Skeletal muscle tissue (tissue), 4 donors: ENCODE data around the gene SPATC1L. TPM values are rescaled to one million over a fixed set of nuclear protein-coding genes. Genes with fewer than 3 reads are reported as not detected.
A peak's percentile ranks its signal among the peaks of the same experiment; 100 is the strongest.

Experiments
- H3K27ac ChIP-seq: one replicate; pipeline ENCODE4 v1.7.0; 2013; ENCODE audit warnings: mild to moderate bottlenecking, low read depth, low read length, inconsistent platforms
- H3K27me3 ChIP-seq, 3 donors: one replicate each; pipeline ENCODE4 v1.7.0; 2013; ENCODE audit warnings: low read length in 3 of 3; ENCODE audit not compliant: control insufficient read depth in 3 of 3, insufficient read depth in 3 of 3
- H3K36me3 ChIP-seq, 3 donors: one replicate each; pipeline ENCODE4 v1.7.0; 2013; ENCODE audit warnings: low read length in 3 of 3; ENCODE audit not compliant: control insufficient read depth in 3 of 3, insufficient read depth in 3 of 3
- H3K4me1 ChIP-seq, 3 donors: one replicate each; pipeline ENCODE4 v1.7.0; 2013; ENCODE audit warnings: low read length in 3 of 3, mild to moderate bottlenecking in 3 of 3; ENCODE audit not compliant: control insufficient read depth in 3 of 3, insufficient read depth in 3 of 3
- H3K4me3 ChIP-seq, 3 donors: one replicate each; pipeline ENCODE4 v1.7.0; 2013; ENCODE audit warnings: low read length in 3 of 3
- H3K9ac ChIP-seq, 3 donors: one replicate each; pipeline ENCODE4 v1.7.0; 2013; ENCODE audit warnings: low read length in 3 of 3, mild to moderate bottlenecking in 3 of 3, moderate library complexity in 2 of 3, low read depth in 1 of 3
- H3K9me3 ChIP-seq, 3 donors: one replicate each; pipeline ENCODE4 v1.7.0; 2013; ENCODE audit warnings: low read length in 3 of 3; ENCODE audit not compliant: control insufficient read depth in 3 of 3
- total RNA-seq: library from RNA; depleted of rRNA; stranded (reverse); fragments of >200 nt; gene quantifications from one replicate; pipeline ENCODE4 v1.2.3, GENCODE V29; 2014
- donor health status: Osteomylitis.

SPATC1L gene
- total RNA-seq, 1 donor from 2014 or later = 1.6 TPM

- H3K27ac ChIP-seq = no peak overlapping the region
- H3K36me3 ChIP-seq = peaks cover 33 to 60% (median 45%) of the 10 kb centered on the region in 3 donors
- no peaks in the 10 kb centered on the region for H3K9me3 ChIP-seq
- H3K4me3 ChIP-seq = no peak overlapping the region
- H3K9ac ChIP-seq = no peak overlapping the region
- H3K27me3 ChIP-seq = no peaks in the 10 kb centered on the region
- no peaks in the 10 kb centered on the region for H3K4me1 ChIP-seq
Measured at GRCh38 chr21:46199436-46200373, 15.4 kb upstream of the SPATC1L start.

GRCh38 chr21:46196733-46197132 lies 12.5 kb upstream of the SPATC1L start:
- H3K4me1 ChIP-seq = no peaks in the 10 kb centered on the region
- no peak overlapping the region for H3K27ac ChIP-seq
- no peak overlapping the region for H3K9ac ChIP-seq
- H3K9me3 ChIP-seq = no peaks in the 10 kb centered on the region
- H3K36me3 ChIP-seq = peaks cover 52 to 75% (median 61%) of the 10 kb centered on the region in 3 donors
- H3K4me3 ChIP-seq = no peak overlapping the region
- H3K27me3 ChIP-seq = no peaks in the 10 kb centered on the region

- H3K9ac ChIP-seq = no peak overlapping the region
- H3K36me3 ChIP-seq = peaks cover 50 to 72% (median 67%) of the 10 kb centered on the region in 3 donors
- no peaks in the 10 kb centered on the region for H3K27me3 ChIP-seq
- H3K4me3 ChIP-seq = no peak overlapping the region
- H3K27ac ChIP-seq = no peak overlapping the region
- no peaks in the 10 kb centered on the region for H3K9me3 ChIP-seq
- peaks cover 0 to 9% (median 7%) of the 10 kb centered on the region in 3 donors for H3K4me1 ChIP-seq
Measured at GRCh38 chr21:46195595-46196195, 11.4 kb upstream of the SPATC1L start.

GRCh38 chr21:46194374-46195334 lies 10.4 kb upstream of the SPATC1L start:
- H3K36me3 ChIP-seq = peaks cover 50 to 68% (median 61%) of the 10 kb centered on the region in 3 donors
- no peak overlapping the region for H3K27ac ChIP-seq
- no peak overlapping the region for H3K4me3 ChIP-seq
- no peak overlapping the region for H3K9ac ChIP-seq
- no peaks in the 10 kb centered on the region for H3K9me3 ChIP-seq
- H3K4me1 ChIP-seq = peaks cover 0 to 11% (median 10%) of the 10 kb centered on the region in 3 donors
- H3K27me3 ChIP-seq = no peaks in the 10 kb centered on the region

GRCh38 chr21:46193829-46194373 lies 9.6 kb upstream of the SPATC1L start:
- no peak overlapping the region for H3K4me3 ChIP-seq
- H3K27ac ChIP-seq = no peak overlapping the region
- H3K4me1 ChIP-seq = peaks cover 2 to 19% (median 15%) of the 10 kb centered on the region in 3 donors
- H3K27me3 ChIP-seq = no peaks in the 10 kb centered on the region
- H3K9me3 ChIP-seq = no peaks in the 10 kb centered on the region
- H3K36me3 ChIP-seq = peaks cover 44 to 65% (median 59%) of the 10 kb centered on the region in 3 donors
- H3K9ac ChIP-seq = no peak overlapping the region

GRCh38 chr21:46191686-46192575 lies 7.7 kb upstream of the SPATC1L start:
- Histone ChIP-seq H3K27me3 (no peaks in the 10 kb centered on the region), H3K9me3 (no peaks in the 10 kb centered on the region), H3K27ac (no peak overlapping the region), H3K4me1 (peaks cover 10 to 29% (median 28%) of the 10 kb centered on the region in 3 donors), H3K36me3 (peaks cover 44 to 59% (median 56%) of the 10 kb centered on the region in 3 donors), H3K9ac (no peak overlapping the region), H3K4me3 (no peak overlapping the region)

GRCh38 chr21:46191257-46191685 lies 7.0 kb upstream of the SPATC1L start:
- no peak overlapping the region for H3K9ac ChIP-seq
- H3K27ac ChIP-seq = no peak overlapping the region
- no peaks in the 10 kb centered on the region for H3K27me3 ChIP-seq
- H3K36me3 ChIP-seq = peaks cover 39 to 53% (median 49%) of the 10 kb centered on the region in 3 donors
- no peak overlapping the region for H3K4me3 ChIP-seq
- no peaks in the 10 kb centered on the region for H3K9me3 ChIP-seq
- H3K4me1 ChIP-seq = peaks cover 10 to 29% (median 28%) of the 10 kb centered on the region in 3 donors

GRCh38 chr21:46190491-46191131 lies 6.4 kb upstream of the SPATC1L start:
- Histone ChIP-seq H3K4me1 (peaks cover 10 to 29% (median 28%) of the 10 kb centered on the region in 3 donors), H3K4me3 (no peak overlapping the region), H3K27ac (no peak overlapping the region), H3K36me3 (peaks cover 32 to 46% (median 44%) of the 10 kb centered on the region in 3 donors), H3K27me3 (no peaks in the 10 kb centered on the region), H3K9ac (peak overlapping the region in 1 of 3 donors; percentile 8), H3K9me3 (no peaks in the 10 kb centered on the region)
